ENCODE results near the gene EXD3.
"Not testable (repeated sequence)": the region's sequence is repeated elsewhere in the genome, so short reads cannot be mapped to it uniquely, and the experiment has no call there.

Gene EXD3

GRCh38 chr9:137354845-137355760 lies 67.9 kb downstream of the EXD3 start:
- no peak for DNase-seq

GRCh38 chr9:137354153-137354844 lies 68.7 kb downstream of the EXD3 start:
- no peak for DNase-seq

- DNase-seq, result no peak
Observed at GRCh38 chr9:137353223-137354152, 69.5 kb downstream of the EXD3 start.

- DNase-seq, result no peak
Observed at GRCh38 chr9:137352511-137353222, 70.3 kb downstream of the EXD3 start.

GRCh38 chr9:137351781-137352501 lies 71.0 kb downstream of the EXD3 start:
- no peak for DNase-seq

- no peak for DNase-seq
Observed at GRCh38 chr9:137350696-137351584, 72.0 kb downstream of the EXD3 start.

- DNase-seq, result no peak
Observed at GRCh38 chr9:137349471-137350033, 73.4 kb downstream of the EXD3 start.

GRCh38 chr9:137348769-137349470 lies 74.0 kb downstream of the EXD3 start:
- no peak for DNase-seq

GRCh38 chr9:137347928-137348327 lies 75.0 kb downstream of the EXD3 start:
- no peak for DNase-seq

- DNase-seq, result no peak
Observed at GRCh38 chr9:137342482-137342881, 80.5 kb downstream of the EXD3 start.

GRCh38 chr9:137341227-137341626 lies 81.7 kb downstream of the EXD3 start:
- no peak for DNase-seq

- DNase-seq, result not testable (repeated sequence)
Observed at GRCh38 chr9:137339908-137340462, 83.0 kb downstream of the EXD3 start.

- DNase-seq, result no peak
Observed at GRCh38 chr9:137339045-137339907, 83.7 kb downstream of the EXD3 start.

GRCh38 chr9:137336735-137337134 lies 86.2 kb downstream of the EXD3 start:
- no peak for DNase-seq

GRCh38 chr9:137333016-137333671 lies 89.8 kb downstream of the EXD3 start:
- DNase-seq, result no peak

- DNase-seq, result no peak
Observed at GRCh38 chr9:137331929-137332328, 91.0 kb downstream of the EXD3 start.

GRCh38 chr9:137330689-137331088 lies 92.3 kb downstream of the EXD3 start:
- DNase-seq, result no peak

- not testable (repeated sequence) for DNase-seq
Observed at GRCh38 chr9:137329590-137329989, 93.4 kb downstream of the EXD3 start.
